ENCODE results near the gene TBX15.

- TF ChIP-seq CTCF (IDR thresholded peaks at IDR 0.05) = no peak
- TF ChIP-seq EZH2phosphoT487 (IDR thresholded peaks at IDR 0.05) = no peak
- no peak for TF ChIP-seq EZH2 (IDR thresholded peaks at IDR 0.05)
Observed at GRCh38 chr1:118947790-118948189, 40.4 kb downstream of the TBX15 start.
